GM18858 (cell line): ENCODE results near the gene SIX2.

Experiments
- ATAC-seq: cut with Tn5 transposase; IDR thresholded peaks from one replicate; pipeline ENCODE4 v1.9.1; 2021; ENCODE audit not compliant: unreplicated experiment

Gene SIX2

DNA sequence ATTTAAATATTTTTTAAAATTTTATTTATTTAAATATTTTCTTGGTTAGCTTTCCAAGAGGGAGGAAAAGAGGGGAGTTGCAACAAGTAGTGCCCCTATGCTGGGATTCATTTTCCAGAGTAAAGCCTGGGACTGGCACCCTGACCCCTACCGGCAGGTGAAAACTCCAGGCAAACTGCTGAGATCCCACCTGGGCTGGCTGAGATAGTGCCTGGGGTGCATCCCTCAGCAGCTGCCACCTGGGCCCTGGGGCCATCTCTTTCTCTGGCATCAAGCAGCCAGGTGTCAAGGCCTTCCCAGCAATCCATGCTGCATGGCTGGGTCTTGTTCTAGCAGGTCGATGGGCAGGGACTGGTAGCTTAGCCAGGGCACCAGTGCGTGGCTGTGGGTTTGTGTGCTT lies 6.6 kb downstream of the SIX2 start:
- ATAC-seq, result no peak

DNA sequence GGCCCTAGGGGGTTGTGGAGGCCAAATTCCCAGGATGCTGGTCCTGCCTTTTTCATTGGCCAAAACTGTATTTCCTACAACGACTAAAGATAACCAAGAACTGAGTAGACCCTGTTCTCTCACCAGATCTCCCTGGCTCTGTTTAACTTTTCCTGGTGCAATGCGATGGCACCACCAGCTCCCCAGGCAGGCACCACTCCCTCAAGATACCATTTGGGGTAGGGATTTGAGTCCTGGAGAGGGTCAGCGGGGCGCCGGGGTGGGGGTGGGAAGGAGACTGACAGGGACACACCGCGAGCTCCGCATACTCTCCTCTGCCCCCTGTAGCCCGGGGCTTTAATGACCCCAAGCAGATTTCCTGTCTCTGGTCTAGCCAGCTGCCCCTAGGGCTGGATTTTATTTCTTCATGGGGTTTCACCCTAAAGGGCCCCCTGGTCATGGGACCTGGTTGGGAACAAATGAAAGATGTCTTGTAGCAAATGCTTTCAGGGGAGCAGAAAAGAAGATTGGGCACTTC lies 7.3 kb downstream of the SIX2 start:
- no peak for ATAC-seq

- ATAC-seq, result no peak
Measured at GRCh38 chr2:45000921-45001868, 8.1 kb downstream of the SIX2 start.

DNA sequence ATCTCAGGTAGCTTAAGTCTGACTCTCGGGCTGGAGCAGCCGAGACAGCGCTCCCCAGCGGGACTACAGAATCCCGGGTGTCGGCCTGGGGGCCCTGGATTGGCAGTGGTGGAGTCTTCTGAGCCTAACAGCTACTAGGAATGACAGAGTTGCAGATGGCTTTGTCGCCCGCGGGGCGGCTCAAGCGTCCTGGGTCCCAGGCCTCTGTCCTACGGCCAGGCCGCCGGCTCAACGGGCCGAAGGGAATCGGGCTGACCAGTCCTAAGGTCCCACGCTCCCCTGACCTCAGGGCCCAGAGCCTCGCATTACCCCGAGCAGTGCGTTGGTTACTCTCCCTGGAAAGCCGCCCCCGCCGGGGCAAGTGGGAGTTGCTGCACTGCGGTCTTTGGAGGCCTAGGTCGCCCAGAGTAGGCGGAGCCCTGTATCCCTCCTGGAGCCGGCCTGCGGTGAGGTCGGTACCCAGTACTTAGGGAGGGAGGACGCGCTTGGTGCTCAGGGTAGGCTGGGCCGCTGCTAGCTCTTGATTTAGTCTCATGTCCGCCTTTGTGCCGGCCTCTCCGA lies 8.8 kb downstream of the SIX2 start:
- ATAC-seq, result no peak

GRCh38 chr2:44999540-44999939 lies 9.7 kb downstream of the SIX2 start:
- no peak for ATAC-seq

GRCh38 chr2:44997963-44998362 lies 11.3 kb downstream of the SIX2 start:
- ATAC-seq, result no peak

GRCh38 chr2:44996356-44996755 lies 12.9 kb downstream of the SIX2 start:
- ATAC-seq, result no peak

GRCh38 chr2:44994377-44994776 lies 14.9 kb downstream of the SIX2 start:
- ATAC-seq, result no peak

GRCh38 chr2:44989176-44989575 lies 20.1 kb downstream of the SIX2 start:
- no peak for ATAC-seq

- no peak for ATAC-seq
Measured at GRCh38 chr2:44983836-44984604, 25.2 kb downstream of the SIX2 start.

DNA sequence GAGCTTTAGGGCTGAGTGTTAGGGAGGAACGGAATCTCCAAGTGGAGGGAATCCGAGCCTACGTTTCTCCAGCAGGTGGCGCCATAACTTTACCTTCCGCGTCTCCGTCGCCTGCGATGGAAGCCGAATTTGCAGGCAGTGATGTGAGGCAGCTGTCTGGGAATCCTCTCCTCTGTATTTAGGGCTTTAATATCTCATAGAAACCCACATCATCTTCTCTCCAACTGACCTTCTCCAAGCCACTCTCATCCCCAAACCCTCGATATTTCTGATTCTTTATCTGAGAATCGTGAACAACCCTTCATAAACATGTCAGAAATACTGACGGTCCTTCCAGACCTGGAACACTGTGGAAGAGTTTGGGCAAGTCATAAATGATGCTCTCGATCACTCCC lies 27.5 kb downstream of the SIX2 start:
- no peak for ATAC-seq

- ATAC-seq, result no peak
Measured at GRCh38 chr2:44980751-44981713, 28.2 kb downstream of the SIX2 start.

- ATAC-seq, result no peak
Measured at GRCh38 chr2:44979581-44979980, 29.7 kb downstream of the SIX2 start.

DNA sequence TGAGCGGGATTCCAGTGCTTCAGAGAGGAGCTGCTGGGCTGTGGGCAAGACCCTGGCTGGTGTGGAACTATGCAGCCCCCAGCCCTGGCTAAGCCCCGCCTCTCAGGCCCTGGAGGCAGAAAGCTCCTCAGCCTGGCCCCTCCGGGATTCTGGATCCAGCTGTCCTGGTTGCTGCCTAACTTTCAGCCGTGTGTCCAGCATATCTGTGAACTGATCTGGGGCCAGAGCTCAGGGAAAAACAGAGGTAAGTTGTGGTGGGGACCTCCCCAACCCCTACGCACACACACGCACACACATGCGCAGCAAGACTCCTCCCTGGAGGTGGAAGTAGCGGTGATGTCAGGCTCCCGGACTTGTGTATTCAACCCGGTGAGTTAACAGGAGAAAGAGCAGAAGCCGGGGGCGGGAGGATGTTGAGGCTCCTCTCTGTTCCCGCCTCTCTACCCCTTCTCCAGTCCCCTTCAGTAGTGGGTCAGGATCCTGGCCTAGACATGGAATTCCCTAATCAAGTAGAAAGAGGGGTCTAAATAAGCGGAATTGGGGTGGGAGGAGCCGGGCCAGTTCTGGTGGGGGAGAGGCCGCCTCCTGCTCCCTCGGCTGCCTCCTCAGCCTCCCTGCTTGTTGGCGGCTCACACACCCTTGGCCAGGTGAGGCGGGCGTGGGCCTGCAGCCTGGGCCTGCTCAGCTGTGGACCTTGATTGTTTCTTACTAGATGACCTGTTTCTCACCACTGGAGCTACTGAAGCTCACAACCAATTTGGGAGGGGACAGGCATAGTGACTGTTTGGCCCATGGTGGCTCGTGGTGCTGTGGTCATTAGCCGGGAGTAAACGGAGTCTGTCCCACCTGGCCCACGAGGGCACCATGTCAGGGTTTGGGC lies 33.4 kb downstream of the SIX2 start:
- no peak for ATAC-seq

GRCh38 chr2:44974064-44974715 lies 35.1 kb downstream of the SIX2 start:
- ATAC-seq, result no peak

GRCh38 chr2:44972771-44973535 lies 36.3 kb downstream of the SIX2 start:
- no peak for ATAC-seq

DNA sequence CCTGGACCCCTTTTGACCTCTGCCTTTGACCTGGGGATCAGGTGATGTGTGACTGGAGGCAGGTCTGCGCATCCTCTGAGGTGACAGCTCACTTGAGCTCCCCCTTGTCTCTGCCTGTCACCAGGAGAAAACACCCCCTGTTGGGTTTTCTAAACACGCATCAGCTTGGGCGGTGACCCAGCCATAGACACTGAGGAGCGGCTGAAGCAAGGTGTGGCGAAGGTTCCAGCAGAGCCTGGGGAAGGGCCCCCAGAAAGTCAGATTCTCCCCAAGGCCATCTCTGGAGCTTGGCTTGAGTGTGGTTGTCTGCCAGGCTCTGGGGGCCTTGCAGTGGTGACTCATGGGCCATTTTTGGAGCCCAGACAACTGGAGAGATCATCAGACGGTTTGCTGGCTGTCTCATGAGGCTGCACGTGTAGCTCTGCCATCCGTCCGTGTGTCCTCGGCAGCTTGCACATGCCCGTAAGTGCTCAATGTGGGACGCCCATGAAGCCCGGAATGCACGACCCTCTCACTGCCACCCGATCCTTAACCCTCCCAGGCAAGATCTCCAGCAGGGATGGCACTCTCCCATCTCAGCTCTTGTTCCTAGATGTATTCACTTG lies 38.3 kb downstream of the SIX2 start:
- no peak for ATAC-seq

DNA sequence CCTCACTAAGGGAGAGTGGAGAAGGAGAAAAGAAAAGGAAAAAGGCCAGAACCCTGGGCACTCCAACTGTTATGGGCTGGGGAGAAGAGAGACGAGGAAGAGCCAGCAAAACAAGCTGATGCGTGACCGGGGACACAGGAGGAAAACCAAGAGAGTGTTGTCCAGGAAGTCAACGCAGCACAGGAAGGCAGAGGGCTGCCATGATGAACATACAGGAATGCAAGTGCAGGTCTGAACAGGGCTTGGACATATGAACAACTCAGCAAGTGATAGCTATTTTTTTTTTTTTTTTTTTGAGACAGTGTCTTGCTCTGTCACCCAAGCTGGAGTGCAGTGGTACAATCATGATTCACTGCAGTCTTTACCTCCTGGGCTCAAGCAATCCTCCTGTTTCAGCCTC lies 39.3 kb downstream of the SIX2 start:
- no peak for ATAC-seq
